ENCODE results near the gene DUSP12.

Gene DUSP12

GRCh38 chr1:161731241-161731640, 18.3 kb upstream of the DUSP12 start:
- Mint-ChIP-seq H3K27me3 (ENCODE audit: low read depth) (peaks cover 21% of the 10 kb centered on the region), H3K4me3 (peak overlapping the region in 1 of 3 experiments; percentile 26), H3K27ac (no peak overlapping the region), H3K9me3 (no peaks in the 10 kb centered on the region), H3K4me1 (no peaks in the 10 kb centered on the region), H3K36me3 (ENCODE audit: low read depth) (no peaks in the 10 kb centered on the region)
- no peak for TF ChIP-seq CTCF (IDR thresholded peaks at IDR 0.05; ENCODE audit: unreplicated experiment in 3 of 3)

DNA sequence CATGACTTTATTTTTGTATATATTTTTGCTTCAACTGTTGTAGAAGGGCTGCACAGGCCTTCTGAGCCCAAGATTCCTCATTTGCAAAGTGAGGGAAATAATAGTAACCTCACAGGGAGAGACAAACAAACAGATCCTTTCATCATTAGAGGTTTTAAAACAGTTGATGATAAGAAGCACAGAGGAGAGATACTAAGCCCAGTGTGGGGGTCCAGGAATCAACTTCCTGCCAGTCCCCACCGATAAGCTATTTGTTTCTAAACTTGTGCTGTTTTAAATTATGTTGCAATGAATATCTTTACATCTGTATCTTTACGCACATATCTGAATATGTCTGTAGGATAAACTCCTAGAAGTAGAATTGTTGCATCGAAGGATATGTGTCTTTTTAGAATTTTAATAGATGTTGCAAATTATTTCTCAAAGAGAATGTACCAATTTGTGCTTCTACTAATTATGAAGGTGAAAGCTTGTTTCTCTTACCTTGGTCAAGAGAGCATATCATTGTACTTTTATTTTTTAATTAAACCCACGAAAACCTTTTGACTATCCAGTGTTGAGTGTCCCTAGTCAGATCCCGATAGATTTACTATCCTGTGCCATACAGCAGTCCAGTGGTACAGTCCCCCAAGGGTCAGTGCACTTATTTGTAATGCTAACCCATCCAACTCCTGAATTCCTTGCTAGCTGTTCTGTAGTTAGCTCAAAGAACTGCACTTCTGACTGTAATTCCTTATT, 17.4 kb upstream of the DUSP12 start:
- Mint-ChIP-seq H3K27me3 (ENCODE audit: low read depth) (peaks cover 23% of the 10 kb centered on the region), H3K36me3 (ENCODE audit: low read depth) (no peaks in the 10 kb centered on the region), H3K4me3 (no peak overlapping the region), H3K27ac (no peak overlapping the region), H3K9me3 (no peaks in the 10 kb centered on the region), H3K4me1 (no peaks in the 10 kb centered on the region)
- no peak for TF ChIP-seq CTCF (IDR thresholded peaks at IDR 0.05; ENCODE audit: unreplicated experiment in 3 of 3)

- Mint-ChIP-seq H3K4me3 (no peak overlapping the region), H3K4me1 (no peaks in the 10 kb centered on the region), H3K27me3 (ENCODE audit: low read depth) (peaks cover 22% of the 10 kb centered on the region), H3K36me3 (ENCODE audit: low read depth) (no peaks in the 10 kb centered on the region), H3K27ac (peak overlapping the region in 1 of 3 experiments; percentile 32), H3K9me3 (no peaks in the 10 kb centered on the region)
- TF ChIP-seq CTCF (IDR thresholded peaks at IDR 0.05; ENCODE audit: unreplicated experiment in 3 of 3), result no peak
Measured at GRCh38 chr1:161733526-161733925, 16.1 kb upstream of the DUSP12 start.

DNA sequence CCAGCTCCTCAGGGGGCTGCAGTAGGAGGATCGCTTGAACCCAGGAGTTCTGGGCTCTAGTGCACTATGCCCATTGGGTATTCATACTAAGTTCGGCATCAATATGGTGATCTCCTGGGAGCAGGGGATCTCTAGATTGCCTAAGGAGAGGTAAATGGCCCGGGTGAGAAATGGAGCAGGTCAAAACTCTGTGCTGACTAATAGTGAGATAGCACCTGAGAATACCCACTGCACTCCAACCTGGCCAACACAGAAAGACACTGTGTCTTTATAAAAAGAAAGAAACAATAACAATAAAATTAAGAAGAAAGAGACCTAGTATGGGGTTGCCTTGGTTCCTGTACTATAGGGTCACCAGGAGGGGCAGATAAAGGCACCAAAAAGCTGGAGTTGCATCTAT, 13.7 kb upstream of the DUSP12 start:
- no peak overlapping the region for H3K4me3 Mint-ChIP-seq
- peaks cover 5% of the 10 kb centered on the region for H3K4me1 Mint-ChIP-seq
- H3K27me3 Mint-ChIP-seq (ENCODE audit: low read depth), result peaks cover 17% of the 10 kb centered on the region
- no peak for TF ChIP-seq CTCF (IDR thresholded peaks at IDR 0.05; ENCODE audit: unreplicated experiment in 3 of 3)
- no peaks in the 10 kb centered on the region for H3K36me3 Mint-ChIP-seq (ENCODE audit: low read depth)
- no peaks in the 10 kb centered on the region for H3K9me3 Mint-ChIP-seq
- no peak overlapping the region for H3K27ac Mint-ChIP-seq

DNA sequence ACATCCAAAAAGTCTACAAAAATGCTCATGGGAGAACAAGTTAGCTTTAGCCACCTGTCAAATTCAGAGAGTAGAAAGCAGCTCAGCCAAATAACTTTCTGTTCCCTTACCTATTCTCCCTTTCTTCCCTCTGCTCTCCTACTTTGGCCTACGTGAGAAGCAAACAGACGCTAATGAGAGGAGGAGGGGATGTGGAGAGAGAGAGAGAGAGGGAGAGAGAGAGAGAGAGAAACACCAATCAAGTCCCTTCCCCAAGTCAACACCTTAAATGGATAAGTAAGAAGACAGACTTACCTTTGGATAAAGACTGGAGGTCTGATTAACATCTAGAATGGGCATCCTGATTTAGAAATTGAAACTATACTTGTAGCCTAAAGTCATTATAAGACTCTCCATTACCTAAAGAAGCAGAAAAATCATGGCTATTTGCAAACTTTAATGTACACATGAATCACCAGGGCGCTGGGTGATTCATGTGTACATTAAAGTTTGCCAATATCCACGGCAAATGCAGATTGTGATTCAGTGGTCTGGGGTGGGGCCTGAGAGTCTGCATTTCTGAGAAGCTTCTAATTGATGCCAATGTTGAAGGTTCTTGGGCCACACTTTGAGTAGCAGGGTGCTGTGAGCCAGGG, 13.1 kb upstream of the DUSP12 start:
- TF ChIP-seq CTCF (IDR thresholded peaks at IDR 0.05; ENCODE audit: unreplicated experiment in 3 of 3), result no peak
- H3K4me3 Mint-ChIP-seq, result no peak overlapping the region
- H3K27me3 Mint-ChIP-seq (ENCODE audit: low read depth), result peaks cover 12% of the 10 kb centered on the region
- no peaks in the 10 kb centered on the region for H3K36me3 Mint-ChIP-seq (ENCODE audit: low read depth)
- no peak overlapping the region for H3K27ac Mint-ChIP-seq
- H3K9me3 Mint-ChIP-seq, result no peaks in the 10 kb centered on the region
- peaks cover 5% of the 10 kb centered on the region for H3K4me1 Mint-ChIP-seq

DNA sequence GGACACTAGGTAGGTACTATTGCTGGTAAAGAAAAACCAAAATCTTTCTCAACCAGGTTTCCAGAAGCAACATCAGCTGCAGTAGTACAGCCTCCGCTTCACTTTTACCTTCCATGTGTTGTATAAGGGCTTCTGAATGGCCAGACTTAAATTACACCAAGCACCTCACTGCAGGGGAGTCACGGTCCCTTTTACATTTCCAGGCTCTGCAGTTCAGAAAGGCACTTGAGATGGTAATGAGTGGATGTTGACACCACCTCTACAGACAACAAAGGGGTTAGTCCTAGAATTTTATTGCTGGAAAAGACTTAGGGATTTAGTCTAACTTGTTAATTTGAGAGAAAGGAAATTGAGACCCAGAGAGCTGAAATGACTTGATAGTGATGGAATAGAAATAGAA, 12.0 kb upstream of the DUSP12 start:
- Mint-ChIP-seq H3K36me3 (ENCODE audit: low read depth) (no peaks in the 10 kb centered on the region), H3K4me1 (peaks cover 5% of the 10 kb centered on the region), H3K27ac (no peak overlapping the region), H3K27me3 (ENCODE audit: low read depth) (peaks cover 12% of the 10 kb centered on the region), H3K4me3 (no peak overlapping the region), H3K9me3 (no peaks in the 10 kb centered on the region)
- TF ChIP-seq CTCF (IDR thresholded peaks at IDR 0.05; ENCODE audit: unreplicated experiment in 3 of 3), result no peak

Data from nephron (organoid).